HepG2 (cell line): Measurements from ENCODE around the gene CACNB4.

Experiments
- CEBPB ChIP-seq: IDR thresholded peaks from 2 replicates; pipeline ENCODE4 v1.6.1; 2011; ENCODE audit warnings: low read depth, low read length, improper control_type of control experiment, borderline replicate concordance
- CTCF ChIP-seq: sonication (generic); formaldehyde crosslinking; IDR thresholded peaks from 2 replicates; pipeline ENCODE4 v1.5.0; 2020; ENCODE audit warnings: mild to moderate bottlenecking, missing genetic modification reagents, moderate library complexity
- HMG20B ChIP-seq: conservative IDR thresholded peaks from 2 replicates; pipeline ENCODE4 v1.6.1; 2016; ENCODE audit warnings: missing genetic modification reagents, missing compliant biosample characterization
- KDM6A ChIP-seq: IDR thresholded peaks from 2 replicates; pipeline ENCODE4 v1.6.1; 2016; ENCODE audit warnings: low read depth
- MAF1 ChIP-seq: sonication (generic); formaldehyde crosslinking; IDR thresholded peaks from 2 replicates; pipeline ENCODE4 v1.5.0; 2020; ENCODE audit warnings: missing genetic modification reagents, borderline replicate concordance
- POLR2AphosphoS5 ChIP-seq: IDR thresholded peaks from 2 replicates; pipeline ENCODE4 v1.6.1; 2012; ENCODE audit warnings: low read depth, low read length
- SP5 ChIP-seq: IDR thresholded peaks from 2 replicates; pipeline ENCODE4 v1.6.1; 2016; ENCODE audit warnings: low read depth, borderline replicate concordance
- YY1 ChIP-seq: IDR thresholded peaks from 2 replicates; pipeline ENCODE4 v1.6.1; 2011; ENCODE audit warnings: low read length, low read depth, moderate library complexity, mild to moderate bottlenecking; ENCODE audit not compliant: insufficient read depth, insufficient replicate concordance
- ZFP1 ChIP-seq: IDR thresholded peaks from 2 replicates; pipeline ENCODE4 v1.6.1; 2016
- ZNF136 ChIP-seq: sonication (generic); formaldehyde crosslinking; IDR thresholded peaks from 2 replicates; pipeline ENCODE4 v1.8.1; 2022; ENCODE audit warnings: low read depth, mild to moderate bottlenecking, moderate library complexity, missing genetic modification reagents
- ZNF510 ChIP-seq: sonication (generic); formaldehyde crosslinking; IDR thresholded peaks from 2 replicates; pipeline ENCODE4 v1.4.0; 2020; ENCODE audit warnings: low read depth, mild to moderate bottlenecking, missing genetic modification reagents
- ZNF616 ChIP-seq: sonication (generic); formaldehyde crosslinking; IDR thresholded peaks from 2 replicates; pipeline ENCODE4 v1.5.0; 2020; ENCODE audit warnings: low read depth, mild to moderate bottlenecking, missing genetic modification reagents
- ZNF720 ChIP-seq: sonication (generic); formaldehyde crosslinking; IDR thresholded peaks from 2 replicates; pipeline ENCODE4 v1.4.0; 2020; ENCODE audit warnings: missing genetic modification reagents

DNA sequence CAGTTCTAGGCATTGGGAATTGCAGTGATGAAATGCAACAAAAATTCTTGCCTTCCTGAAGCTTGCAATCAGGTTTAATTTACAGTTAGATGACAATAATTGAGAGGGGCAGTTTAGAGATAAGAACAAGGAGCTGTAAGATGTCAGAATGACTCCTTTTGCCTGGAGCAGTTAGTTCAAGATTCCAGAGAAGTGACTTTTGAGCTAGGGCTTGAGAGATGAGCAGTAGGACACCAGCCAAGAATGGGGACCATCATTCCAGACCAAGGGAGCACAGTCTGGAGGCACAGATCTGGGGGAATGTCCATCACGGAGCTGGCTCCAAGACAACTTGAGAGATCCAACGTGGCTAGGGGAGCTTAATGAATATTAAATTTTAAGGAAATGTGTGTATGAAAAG lies 26.8 kb downstream of the CACNB4 start:
- no peak for TF ChIP-seq ZNF720 (CRISPR knock-in tag)
- TF ChIP-seq KDM6A (CRISPR knock-in tag), result no peak
- no peak for TF ChIP-seq SP5 (CRISPR knock-in tag)
- TF ChIP-seq ZFP1 (CRISPR knock-in tag), result no peak
- TF ChIP-seq HMG20B (CRISPR knock-in tag), result no peak
- TF ChIP-seq ZNF136, result no peak
- TF ChIP-seq CTCF (CRISPR knock-in tag), result no peak
- no peak for TF ChIP-seq MAF1 (CRISPR knock-in tag)
- no peak for TF ChIP-seq ZNF510 (CRISPR knock-in tag)
- no peak for TF ChIP-seq CEBPB
- TF ChIP-seq POLR2AphosphoS5, result no peak
- no peak for TF ChIP-seq YY1
- TF ChIP-seq ZNF616 (CRISPR knock-in tag), result no peak
